ENCODE data around the gene PISD.

Gene PISD

DNA sequence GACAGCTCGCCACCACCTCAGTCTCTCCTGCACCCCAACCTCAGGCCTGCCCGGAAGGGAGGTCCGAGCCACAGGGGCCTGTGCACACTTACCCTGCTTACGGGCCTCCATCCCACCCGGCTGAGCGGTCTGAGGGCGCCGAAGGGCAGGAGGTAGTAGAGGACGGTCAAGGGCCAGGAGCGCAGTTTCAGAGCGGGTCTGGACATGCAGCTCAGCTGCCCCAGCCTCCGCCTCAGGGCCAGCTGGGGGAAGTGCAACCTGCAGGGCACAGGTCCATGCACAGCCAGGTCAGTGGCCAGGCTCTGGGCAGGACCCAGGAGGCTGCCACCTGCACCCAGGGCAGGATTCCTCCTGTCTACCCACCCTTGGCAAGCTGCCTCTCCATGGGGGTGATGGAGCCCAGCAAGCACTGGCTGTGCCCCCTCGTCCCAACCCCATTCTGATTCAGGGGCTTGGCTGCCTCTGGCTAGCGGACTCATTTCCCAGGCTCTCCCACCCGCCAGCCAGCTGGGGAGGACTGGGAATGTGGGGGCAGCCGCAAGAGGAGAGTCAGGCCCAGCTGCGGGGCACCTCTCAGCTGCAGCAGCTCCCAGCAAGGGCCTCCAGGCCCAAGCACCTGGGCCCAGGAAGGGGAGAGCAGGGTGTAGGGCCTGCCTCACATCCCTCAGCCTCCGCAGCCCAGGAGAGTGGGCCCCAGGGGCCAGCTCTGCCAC, 38.3 kb downstream of the PISD start:
- DNase-seq = no peak

DNA sequence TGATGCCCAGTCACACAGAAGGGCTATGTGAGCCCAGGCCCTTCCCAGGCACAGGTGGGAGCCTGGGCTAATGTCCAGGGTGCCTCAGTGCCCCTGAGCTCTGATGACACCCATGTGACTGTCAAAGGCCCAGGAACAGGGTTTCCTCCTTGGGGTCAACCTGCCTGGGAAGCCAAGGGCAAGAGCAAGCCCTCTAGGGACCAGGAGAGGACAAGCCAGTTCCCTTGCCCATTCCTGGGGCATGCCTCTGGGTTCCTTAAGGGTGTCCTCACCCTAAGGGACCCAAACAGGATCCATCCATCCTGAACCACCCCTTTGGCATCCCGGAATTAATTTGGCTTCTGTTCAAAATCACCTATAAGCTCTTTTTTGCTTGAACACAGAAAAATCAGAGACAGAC, 39.0 kb downstream of the PISD start:
- DNase-seq = no peak

DNA sequence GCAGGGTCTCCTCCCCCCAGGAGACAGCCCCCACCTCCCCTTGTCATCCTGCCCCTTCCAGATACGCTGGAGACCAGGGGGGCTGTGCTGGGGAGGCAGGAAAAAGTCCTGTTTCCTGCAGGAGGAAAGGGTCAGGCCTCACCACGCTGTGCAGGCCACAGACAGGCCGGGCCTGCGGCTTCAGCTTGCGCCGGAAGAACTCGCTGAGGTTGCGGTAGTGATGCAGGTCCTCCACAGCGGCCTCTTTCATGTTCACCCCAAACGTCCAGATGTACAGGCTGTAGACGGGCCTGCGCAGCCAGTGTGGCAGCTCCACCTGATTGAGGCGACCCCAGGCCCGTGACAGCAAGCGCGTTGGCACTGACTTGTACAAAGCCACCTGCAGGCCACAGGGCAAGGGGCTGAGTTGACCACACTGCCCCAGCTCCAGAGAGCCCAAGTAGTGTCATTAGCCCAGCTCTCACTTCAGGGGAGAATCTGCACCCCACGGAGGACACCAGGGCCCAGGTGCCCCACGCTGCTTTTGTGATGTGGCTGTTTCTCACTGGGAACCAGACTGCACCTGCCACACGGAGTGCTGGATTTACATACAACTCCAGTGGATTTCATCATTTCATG, 40.4 kb downstream of the PISD start:
- DNase-seq = no peak

DNA sequence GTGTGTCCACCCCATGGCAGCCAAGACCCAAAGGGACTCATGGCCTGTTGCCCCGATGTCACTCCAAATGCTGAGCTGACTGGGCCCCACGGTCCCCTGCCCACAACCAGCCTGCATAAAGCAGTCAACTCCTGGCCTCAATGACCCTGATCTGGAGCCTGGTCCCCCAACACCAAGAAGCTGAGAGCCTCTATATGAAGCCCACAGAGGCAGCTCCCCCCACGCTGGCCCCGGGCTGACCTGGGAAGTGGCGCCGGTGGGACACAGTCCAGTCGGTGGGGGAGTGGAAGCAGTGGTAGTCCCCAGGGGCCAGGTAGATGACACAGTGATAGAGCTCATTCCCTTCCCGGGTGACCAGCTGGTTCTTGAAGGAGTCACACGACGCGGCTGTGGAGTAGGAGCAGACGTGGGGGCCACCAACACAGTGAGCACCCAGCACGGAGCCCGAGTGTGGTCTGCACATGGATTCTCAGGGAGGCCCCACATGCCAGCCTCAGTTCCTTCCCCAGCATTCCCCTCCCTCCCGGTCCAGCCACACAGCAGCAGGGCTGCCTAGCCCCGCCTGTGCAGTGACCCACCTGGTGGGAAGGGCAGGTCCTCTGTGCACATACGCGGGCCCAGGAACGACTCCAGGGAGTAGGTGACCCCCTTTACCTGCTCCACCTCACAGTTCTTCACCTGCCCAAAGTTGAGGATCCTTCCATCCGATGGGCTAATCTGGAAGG, 41.1 kb downstream of the PISD start:
- no peak for DNase-seq

DNA sequence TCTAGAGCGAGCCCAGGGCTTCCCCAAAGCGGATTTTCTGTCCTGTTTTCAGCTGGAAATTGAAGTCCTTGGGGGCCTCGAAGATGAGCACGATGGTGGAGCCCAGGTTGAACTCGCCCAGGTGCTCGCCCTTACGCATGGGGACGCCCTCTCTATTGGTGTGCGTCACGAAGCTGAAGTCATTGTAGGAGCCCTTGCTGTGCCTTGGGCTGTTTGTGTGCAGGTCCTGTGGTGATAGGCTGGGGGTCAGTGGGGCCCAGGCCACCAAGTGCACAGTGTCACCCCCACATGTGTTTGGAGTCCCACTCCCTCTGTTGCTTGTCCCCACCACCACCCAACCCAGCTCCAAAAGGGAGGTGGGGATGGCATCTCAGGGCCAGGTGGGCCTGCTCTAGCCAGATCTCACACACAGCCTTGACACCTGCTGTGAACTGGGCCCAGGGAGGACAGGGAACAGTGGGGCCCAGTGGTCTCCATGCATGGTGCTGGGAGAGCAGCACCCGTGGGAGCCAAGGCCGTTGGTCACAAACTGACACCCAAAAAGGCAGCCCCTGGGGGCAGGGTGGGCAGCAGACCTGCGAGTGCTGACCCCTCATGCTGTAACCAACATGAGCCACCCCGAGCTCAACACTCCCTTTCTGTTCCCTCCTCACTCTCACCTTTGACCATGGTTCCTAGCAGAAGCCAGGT, 42.3 kb downstream of the PISD start:
- DNase-seq = no peak

DNA sequence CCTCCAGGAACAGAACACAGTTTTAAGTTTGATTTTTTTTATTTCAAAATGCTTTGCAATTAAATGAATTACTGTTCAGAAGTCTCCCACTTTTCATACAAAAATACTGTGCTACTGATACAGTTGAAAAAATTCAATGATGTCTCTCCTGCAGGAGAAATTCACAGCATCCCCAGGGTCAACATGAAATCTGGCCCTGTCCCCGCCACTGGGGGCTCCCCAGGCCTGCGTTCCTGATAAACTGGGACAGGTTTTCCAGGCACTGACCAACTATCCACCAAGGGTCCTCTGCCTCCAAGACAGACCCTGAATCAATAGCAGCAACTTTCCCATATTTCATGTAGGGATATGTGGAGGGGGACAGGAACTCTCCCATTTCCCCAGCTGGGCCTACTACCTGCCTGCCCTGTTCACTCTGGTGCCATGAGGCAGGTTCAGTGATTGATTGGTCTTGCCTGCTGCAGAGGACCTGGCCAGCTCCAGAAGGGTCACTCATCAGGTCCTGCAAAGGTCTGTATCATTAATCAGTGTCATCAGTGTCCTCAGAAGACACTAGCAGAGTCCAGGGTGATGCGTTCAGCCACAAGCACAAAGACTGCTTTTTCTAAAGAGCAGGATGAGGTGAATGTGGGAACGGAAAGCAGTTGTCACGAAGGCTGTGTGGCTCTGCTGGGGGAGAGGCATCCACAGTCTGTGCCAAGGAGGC, 43.4 kb downstream of the PISD start:
- DNase-seq = no peak

DNA sequence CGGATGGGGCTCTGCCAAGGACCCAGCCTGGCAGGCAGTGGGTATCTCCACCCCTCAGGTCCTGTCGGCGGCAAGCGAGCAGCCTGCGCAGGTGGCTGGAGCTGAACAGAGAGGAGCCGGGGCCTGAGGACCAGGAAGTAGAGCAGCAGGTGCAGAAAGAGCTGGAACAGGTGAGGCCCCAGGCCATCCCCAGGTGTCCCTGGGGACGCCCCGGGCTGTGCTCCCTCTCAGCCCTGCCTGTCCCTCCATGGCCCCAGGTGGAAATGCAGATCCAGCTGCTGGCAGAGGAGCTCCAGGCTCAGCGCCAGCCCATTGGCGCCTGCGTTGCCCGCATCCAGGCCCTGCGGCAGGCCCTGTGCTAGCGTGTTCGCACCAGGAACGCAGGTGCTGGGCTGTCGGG, 44.0 kb downstream of the PISD start:
- DNase-seq = no peak

DNA sequence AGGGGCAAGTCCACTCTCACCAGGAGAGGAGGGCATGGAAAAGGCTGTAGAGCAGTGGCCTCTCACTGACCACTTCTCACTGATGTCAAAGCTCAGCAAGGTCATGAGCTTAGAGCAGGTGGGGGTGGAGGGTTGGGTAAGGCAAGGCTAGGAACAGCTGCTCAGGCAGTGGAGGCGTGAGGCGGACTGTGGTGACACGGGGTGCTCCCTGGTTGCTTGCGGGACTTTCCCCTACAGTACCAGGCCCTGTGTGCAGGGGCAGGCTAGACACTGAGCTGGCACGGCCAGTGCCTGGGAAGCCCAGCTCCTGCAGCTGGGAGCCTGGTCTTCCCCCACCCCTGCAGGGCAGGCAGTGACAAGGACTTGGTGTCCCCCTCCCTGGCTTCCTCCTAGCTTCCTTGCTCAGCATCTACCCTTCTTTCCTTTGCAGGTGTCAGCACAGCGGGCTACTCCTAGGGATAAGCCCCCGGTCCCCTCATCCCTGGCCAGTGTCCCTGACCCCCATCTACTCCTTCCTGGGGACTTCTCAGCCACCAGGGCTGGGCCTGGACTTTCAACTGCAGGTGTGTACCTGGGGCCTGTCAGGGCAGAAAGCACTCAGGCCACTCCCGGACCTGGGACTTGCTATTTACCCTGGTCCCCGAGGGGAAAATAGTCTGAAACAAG, 45.6 kb downstream of the PISD start:
- no peak for DNase-seq

DNA sequence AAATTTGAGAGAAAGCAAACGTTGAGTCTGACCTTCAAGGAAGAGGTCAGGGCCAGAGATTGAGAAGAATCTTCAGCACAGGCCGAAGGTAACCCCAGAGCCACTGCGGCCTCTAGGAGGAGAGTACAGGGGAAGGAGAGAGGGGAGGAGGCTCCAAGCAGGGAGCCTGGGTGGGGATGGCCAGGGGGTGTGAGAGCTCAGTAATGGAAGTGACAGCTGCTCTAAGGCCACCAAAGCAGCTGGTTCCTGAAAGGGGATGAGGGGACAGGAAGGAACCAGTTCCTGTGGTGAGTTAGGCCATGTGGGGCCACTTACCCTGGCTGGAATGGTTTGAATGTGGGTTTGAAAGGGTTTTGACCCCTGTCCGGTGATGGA, 46.1 kb downstream of the PISD start:
- no peak for DNase-seq

DNA sequence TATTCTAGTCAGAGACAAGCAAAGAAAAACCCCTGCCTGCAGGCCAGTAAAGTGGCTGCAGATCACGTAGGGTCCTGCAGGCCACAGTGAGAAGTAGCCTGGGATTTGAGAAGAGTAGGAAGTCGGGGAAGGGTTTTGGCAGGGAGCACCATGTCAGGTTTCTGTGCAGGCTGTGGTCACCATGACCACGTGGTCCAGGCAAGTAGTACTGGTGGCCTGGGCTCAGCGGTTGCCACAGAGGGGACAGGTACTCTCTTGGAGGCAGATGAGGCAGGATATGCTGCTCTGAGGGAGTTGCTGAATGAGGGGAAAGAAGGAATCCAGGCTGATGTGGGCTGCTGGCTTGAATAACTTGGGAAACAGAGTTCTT, 46.5 kb downstream of the PISD start:
- no peak for DNase-seq

DNA sequence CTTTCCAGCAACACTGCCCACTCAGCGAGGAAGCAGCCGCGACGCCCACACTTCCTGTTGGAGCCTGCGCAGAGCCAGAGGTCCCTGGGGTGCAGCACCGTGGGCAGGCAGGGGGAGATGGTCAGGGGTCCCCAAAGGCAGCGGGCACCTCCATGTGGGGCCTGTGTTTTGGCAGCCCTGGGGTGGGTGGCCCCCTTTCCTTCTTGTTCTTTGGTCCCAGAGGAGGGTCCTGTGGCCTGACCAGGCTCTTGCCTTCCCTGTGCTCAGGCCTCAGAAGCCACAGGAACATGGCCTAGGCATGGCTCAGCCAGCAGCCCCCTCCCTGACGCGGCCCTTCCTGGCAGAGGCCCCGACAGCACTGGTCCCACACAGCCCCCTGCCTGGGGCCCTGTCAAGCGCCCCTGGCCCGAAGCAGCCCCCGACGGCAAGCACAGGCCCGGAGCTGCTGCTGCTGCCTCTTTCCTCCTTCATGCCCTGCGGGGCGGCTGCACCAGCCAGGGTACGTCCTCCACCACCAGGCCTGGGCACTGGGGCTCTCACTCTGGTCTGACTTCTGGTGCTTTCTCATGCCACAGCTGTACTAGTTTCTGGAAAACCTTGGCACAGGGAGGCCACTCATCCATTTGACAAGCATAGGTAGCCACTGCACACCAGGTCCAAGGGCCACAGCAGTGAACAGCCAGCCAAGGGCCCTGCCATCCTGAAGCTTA, 47.1 kb downstream of the PISD start:
- no peak for DNase-seq

DNA sequence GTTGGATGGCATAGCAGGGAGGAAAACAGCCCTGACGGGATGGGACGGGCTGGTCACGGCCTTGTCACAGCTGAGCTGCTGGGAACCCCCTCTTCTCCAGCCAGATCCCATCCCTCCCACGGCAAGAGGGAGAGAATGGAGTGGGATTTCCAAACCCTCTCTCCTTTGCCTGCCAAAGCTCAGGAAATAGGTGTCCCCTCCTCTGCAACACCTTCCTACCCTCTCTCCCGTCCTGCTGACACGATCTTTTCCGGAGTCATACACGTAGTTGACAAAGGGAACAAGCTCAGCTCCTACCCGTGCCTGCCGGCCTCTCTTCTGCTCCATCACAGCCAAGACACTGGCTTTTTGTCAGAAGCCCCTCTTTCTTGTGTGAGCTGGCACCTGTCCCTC, 48.1 kb downstream of the PISD start:
- DNase-seq = no peak

DNA sequence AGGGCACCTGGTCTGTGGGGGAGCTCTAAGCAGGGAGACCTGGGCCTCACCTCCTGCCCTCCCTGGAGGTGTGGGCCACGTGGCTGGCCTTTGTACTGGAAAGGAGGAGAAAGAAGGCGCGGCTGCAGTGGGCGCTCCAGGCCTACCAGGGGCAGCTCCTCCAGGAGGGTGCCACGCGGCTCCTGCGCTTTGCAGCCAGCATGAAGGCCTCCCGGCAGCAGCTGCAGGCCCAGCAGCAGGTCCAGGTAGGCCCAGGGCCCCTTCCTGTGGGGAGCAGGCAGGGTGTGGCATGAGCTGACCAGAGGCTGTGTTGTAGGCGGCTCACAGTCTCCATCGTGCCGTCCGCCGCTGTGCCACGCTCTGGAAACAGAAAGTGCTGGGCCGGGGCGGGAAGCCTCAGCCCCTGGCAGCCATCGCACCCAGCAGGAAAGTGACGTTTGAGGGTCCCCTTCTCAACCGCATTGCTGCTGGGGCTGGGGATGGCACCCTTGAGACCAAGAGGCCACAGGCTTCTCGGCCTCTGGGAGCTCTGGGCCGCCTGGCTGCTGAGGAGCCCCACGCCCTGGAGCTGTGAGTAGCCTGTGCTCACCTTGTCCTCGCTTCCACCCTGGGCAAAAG, 48.6 kb downstream of the PISD start:
- DNase-seq = no peak

DNA sequence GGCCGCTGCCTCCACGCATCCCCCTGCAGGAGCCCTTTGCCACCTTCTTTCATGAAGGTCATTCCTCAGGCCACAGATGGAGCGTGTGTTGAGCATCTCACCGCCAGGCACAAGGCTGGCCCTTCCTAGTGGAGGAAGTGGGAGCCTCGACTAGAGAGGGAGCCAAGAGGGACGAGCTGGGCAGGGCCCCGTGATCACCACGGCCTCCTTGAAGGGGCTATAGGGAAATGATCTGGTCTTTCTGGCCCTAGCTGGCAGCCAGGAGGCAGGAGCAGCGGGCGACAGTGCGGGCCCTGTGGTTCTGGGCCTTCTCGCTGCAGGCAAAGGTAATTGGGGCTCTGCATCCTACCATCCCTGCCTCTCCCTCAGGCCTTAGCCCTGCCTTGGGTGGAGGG, 49.1 kb downstream of the PISD start:
- DNase-seq = no peak

DNA sequence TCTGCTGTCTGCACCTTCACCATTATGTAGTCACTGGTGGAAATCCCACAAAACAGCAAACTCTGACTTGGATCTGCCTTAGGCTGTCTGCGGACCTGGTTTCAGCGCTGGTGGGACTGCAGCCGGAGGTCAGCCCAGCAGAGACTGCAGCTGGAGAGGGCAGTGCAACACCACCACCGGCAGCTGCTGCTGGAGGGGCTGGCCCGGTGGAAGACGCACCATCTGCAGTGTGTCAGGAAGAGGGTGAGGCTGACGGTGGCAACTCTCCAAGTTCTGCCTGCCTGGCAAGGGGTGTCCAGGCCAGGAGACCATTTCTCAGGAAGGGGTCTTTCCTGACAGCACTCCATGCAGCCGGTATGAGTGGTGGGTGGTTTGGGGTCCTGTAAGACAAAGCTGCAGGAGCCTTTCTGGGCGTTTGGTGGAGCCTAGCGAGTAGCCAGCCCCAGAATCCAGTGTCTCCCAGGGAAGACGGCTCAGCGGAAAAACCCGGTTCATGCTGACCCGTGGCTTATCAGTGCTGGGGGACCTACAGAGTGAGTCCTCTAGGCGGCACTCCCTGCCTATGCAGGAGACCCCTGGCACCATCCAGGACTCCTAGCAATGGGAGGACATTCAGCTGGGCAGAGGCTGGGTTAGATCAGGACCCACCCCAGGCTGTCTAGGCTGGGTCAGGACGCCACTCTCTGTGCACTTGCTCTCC, 50.8 kb downstream of the PISD start:
- no peak for DNase-seq

DNA sequence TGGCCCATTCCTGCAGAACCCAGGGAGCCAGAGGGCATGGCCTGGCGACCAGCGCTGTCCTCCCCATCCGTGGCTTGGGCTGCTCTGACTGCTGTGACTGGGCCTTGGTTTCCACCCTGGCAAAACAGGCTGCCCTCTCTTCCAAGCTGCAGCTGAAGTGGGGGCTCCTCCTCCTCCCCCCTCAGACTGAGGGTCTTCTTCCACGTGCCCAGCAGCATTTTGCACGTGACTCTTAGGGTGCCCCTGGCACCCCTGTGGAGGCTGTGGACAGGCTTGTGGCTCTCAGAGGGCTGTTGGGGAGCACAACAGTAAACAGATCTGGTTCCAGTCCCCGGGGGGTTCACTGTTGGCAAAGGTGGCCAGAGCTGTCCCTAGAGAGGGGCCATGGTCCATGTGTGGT, 51.4 kb downstream of the PISD start:
- DNase-seq = no peak

DNA sequence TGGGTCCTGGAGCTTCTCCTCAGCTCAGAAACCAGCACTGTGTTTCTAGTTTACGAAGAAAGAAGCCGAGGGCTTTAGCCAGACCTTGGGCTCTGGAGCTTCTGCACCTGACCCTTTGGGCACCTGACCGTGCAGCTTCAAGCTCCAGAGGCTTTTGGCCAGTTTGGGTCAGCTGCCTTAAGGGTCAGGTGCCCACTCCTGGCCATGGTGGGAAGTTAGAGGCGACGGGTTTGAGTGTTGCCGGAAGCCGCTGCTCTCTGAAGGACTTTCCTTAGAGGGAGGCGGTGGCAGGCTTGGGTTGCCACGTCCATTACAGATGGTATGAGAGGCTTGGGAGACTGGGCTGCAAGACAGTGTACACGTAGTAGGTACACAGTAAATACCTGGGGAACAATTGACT, 52.3 kb downstream of the PISD start:
- no peak for DNase-seq

DNA sequence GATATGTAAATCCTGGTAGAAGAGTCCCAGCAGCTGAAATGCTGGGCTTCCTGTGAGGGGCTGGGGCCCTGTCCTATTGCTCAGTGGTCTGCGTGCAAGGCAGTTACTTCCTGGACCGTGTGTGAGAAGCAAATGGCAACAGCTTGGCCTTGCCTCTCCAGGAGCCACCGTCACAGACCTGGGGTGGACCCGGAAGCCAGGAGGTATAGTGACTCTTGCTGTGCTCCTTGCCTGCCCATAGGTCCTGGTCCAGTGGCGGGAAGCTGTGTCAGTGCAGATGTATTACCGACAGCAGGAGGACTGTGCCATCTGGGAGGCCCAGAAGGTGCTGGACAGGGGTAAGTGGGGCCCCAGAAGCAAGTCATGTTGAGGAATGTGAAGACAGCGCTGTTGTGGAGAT, 54.3 kb downstream of the PISD start:
- no peak for DNase-seq

DNA sequence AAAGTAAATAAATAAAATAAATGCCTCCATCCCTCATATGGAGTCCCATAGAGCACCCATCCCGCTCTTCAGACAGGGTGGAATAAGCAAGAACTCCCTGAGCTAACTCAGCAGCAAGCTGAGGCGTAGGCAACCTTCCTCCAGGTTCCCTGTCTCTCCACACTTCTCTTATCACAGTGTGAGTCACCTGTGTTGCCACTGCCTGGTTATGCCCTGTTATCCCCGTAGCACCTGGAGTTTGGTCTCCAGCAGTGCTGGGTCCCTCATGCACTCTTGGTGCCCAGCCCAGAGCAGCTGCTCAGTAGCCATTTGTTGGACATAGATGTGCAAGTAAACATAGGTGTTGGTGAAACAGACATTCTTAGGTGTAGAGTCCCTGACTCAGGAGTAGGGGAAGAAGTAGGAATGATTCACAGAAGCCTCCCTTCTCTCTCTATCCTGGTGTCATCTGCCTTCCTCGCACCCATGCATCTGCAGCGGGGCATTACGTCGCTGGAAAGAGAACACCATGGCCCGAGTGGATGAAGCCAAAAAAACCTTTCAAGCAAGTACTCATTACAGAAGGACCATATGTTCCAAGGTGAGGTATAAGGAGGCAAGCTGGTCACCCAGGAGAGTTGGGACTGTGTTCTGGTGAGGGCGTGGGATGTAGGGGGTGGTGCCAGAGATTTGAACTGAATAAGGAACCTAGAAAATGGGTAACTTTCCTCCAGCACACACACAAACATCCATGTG, 56.0 kb downstream of the PISD start:
- no peak for DNase-seq
